Measurements from ENCODE around the gene GPC5. TPM values are rescaled to one million over a fixed set of nuclear protein-coding genes. Genes with fewer than 3 reads are reported as not detected.

Gene GPC5
- total RNA-seq, 2 donors from 2014 or later, result 0.22 to 0.51 TPM

DNA sequence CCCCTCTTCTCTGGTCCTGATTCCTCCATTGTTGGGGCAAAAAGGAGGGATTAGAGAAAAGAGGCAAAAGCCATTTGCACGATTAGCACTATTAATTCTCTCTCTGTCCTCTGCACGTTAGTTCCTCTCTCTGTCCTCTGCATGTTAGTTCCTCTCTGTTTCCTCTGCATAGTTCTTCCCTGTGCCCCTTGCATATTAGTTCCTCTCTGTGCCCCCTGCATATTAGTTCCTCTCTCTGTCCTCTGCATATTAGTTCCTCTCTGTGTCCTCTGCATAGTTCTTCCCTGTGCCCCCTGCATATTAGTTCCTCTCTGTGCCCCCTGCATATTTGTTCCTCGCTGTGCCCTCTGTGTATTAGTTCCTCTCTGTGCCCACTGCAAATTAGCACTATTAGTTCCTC is 981.0 kb downstream of the GPC5 start:
- no peaks in the 10 kb centered on the region for H3K9me3 Mint-ChIP-seq
- H3K9me3 ChIP-seq (ENCODE audit: control insufficient read depth, low read length), result no peaks in the 10 kb centered on the region

DNA sequence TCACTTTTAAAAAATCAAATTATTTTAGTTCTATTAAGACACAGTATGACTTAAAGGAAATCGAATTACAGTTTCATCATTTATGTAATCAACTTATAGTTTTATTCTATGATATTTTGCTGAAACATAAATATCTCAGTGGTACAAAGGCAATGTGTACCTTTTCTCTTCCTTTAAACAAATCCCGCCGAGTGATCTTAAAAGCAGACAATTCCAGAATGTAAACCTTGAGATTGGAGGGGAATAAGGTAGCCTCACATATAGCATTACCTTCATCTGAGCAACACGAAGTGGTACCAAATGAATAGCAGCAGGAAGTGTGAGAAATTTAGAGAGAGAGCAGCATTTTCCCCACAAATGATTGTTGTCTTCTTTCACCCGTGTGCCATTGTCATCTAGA is 986.0 kb downstream of the GPC5 start:
- no peak overlapping the region for H3K4me3 Mint-ChIP-seq
- peaks cover 29% of the 10 kb centered on the region for H3K27me3 ChIP-seq (ENCODE audit: control insufficient read depth, insufficient read depth, low read length, poor library complexity, severe bottlenecking)
- no peaks in the 10 kb centered on the region for H3K4me1 ChIP-seq (ENCODE audit: control insufficient read depth, insufficient read depth, low read length)
- no peak overlapping the region for H3K9ac ChIP-seq (ENCODE audit: extremely low read depth, low read length, poor library complexity, severe bottlenecking)
- 83 to 90% methylated on average over 1 to 4 of the region's 5 CpGs for WGBS, 2 experiments (ENCODE audit: insufficient coverage in 1 of 2, insufficient read length in 1 of 2)
- H3K36me3 ChIP-seq (ENCODE audit: control insufficient read depth, insufficient read depth, low read length), result no peaks in the 10 kb centered on the region
- H3K36me3 Mint-ChIP-seq (ENCODE audit: low read depth), result no peaks in the 10 kb centered on the region
- DNase-seq, result no peak
- no peaks in the 10 kb centered on the region for H3K9me3 ChIP-seq (ENCODE audit: control insufficient read depth, low read length)
- H3K4me1 Mint-ChIP-seq, result no peaks in the 10 kb centered on the region
- H3K4me3 ChIP-seq (ENCODE audit: low read length), result no peak overlapping the region
- TF ChIP-seq CTCF (conservative IDR thresholded peaks at IDR 0.05), result no peak
- no peaks in the 10 kb centered on the region for H3K9me3 Mint-ChIP-seq
- peaks cover 15% of the 10 kb centered on the region for H3K27me3 Mint-ChIP-seq (ENCODE audit: insufficient read depth)
- H3K27ac ChIP-seq (ENCODE audit: low read depth, low read length), result no peak overlapping the region
- no peak overlapping the region for H3K27ac Mint-ChIP-seq

More for the DNA sequence above, 981.0 kb downstream of the GPC5 start:
- no peaks in the 10 kb centered on the region for H3K27me3 Mint-ChIP-seq (ENCODE audit: insufficient read depth)
- no peaks in the 10 kb centered on the region for H3K36me3 ChIP-seq (ENCODE audit: control insufficient read depth, insufficient read depth, low read length)
- TF ChIP-seq CTCF (conservative IDR thresholded peaks at IDR 0.05), result no peak
- WGBS, 2 experiments (ENCODE audit: insufficient coverage in 1 of 2, insufficient read length in 1 of 2), result 82 to 84% methylated on average over 2 to 3 of the region's 3 CpGs
- H3K27me3 ChIP-seq (ENCODE audit: control insufficient read depth, insufficient read depth, low read length, poor library complexity, severe bottlenecking), result peaks cover 8% of the 10 kb centered on the region
- no peak overlapping the region for H3K4me3 ChIP-seq (ENCODE audit: low read length)
- no peaks in the 10 kb centered on the region for H3K36me3 Mint-ChIP-seq (ENCODE audit: low read depth)
- H3K4me3 Mint-ChIP-seq, result no peak overlapping the region
- no peak overlapping the region for H3K27ac ChIP-seq (ENCODE audit: low read depth, low read length)
- DNase-seq, result no peak
- no peaks in the 10 kb centered on the region for H3K4me1 ChIP-seq (ENCODE audit: control insufficient read depth, insufficient read depth, low read length)
- H3K27ac Mint-ChIP-seq, result no peak overlapping the region
- H3K4me1 Mint-ChIP-seq, result no peaks in the 10 kb centered on the region
- H3K9ac ChIP-seq (ENCODE audit: extremely low read depth, low read length, poor library complexity, severe bottlenecking), result no peak overlapping the region

- H3K9ac ChIP-seq (ENCODE audit: extremely low read depth, low read length, poor library complexity, severe bottlenecking), result no peak overlapping the region
- H3K9me3 ChIP-seq (ENCODE audit: control insufficient read depth, low read length), result no peaks in the 10 kb centered on the region
- H3K4me1 Mint-ChIP-seq, result no peaks in the 10 kb centered on the region
- no peak overlapping the region for H3K27ac ChIP-seq (ENCODE audit: low read depth, low read length)
- H3K4me1 ChIP-seq (ENCODE audit: control insufficient read depth, insufficient read depth, low read length), result no peaks in the 10 kb centered on the region
- TF ChIP-seq CTCF (conservative IDR thresholded peaks at IDR 0.05), result no peak
- H3K4me3 ChIP-seq (ENCODE audit: low read length), result no peak overlapping the region
- H3K27me3 Mint-ChIP-seq (ENCODE audit: insufficient read depth), result peaks cover 17% of the 10 kb centered on the region
- H3K27me3 ChIP-seq (ENCODE audit: control insufficient read depth, insufficient read depth, low read length, poor library complexity, severe bottlenecking), result peaks cover 35% of the 10 kb centered on the region
- DNase-seq, result no peak
- H3K27ac Mint-ChIP-seq, result no peak overlapping the region
- H3K9me3 Mint-ChIP-seq, result no peaks in the 10 kb centered on the region
- WGBS, 2 experiments (ENCODE audit: insufficient coverage in 1 of 2, insufficient read length in 1 of 2), result 87 to 94% methylated on average over 5 to 8 of the region's 8 CpGs
- no peaks in the 10 kb centered on the region for H3K36me3 Mint-ChIP-seq (ENCODE audit: low read depth)
- H3K4me3 Mint-ChIP-seq, result no peak overlapping the region
- H3K36me3 ChIP-seq (ENCODE audit: control insufficient read depth, insufficient read depth, low read length), result no peaks in the 10 kb centered on the region
These were observed 988.8 kb downstream of the GPC5 start for GRCh38 chr13:92387245-92387644.
